Brain microvascular endothelial cell (primary cell): Measurements from ENCODE around the gene NTPCR.

Source experiments
- DNase-seq: peaks from one replicate; pipeline ENCODE4 v3.0.0-alpha.2; 2020
- H3K27ac ChIP-seq: fragments of 250-450 bp; sonication (Bioruptor Pico); 2 replicates; pipeline ENCODE4 v1.5.1; 2020; ENCODE audit warnings: mild to moderate bottlenecking, moderate library complexity
- H3K27me3 ChIP-seq: fragments of 250-450 bp; sonication (Bioruptor Pico); replicated peaks from 2 replicates; pipeline ENCODE4 v1.5.1; 2020; ENCODE audit warnings: mild to moderate bottlenecking
- H3K36me3 ChIP-seq: fragments of 250-450 bp; sonication (Bioruptor Pico); replicated peaks from 2 replicates; pipeline ENCODE4 v1.5.1; 2020; ENCODE audit warnings: mild to moderate bottlenecking
- H3K4me3 ChIP-seq: 2 replicates; pipeline ENCODE4 v1.5.1; 2011; ENCODE audit warnings: low read depth, mild to moderate bottlenecking, control low read depth, low read length, moderate library complexity
- CTCF ChIP-seq: IDR thresholded peaks from 2 replicates; pipeline ENCODE4 v1.5.1; 2011; ENCODE audit warnings: low read depth, mild to moderate bottlenecking, moderate library complexity, low read length, control low read depth, inconsistent platforms; ENCODE audit errors: missing control alignments
- in situ Hi-C: cut with HindIII; loops from 2 replicates; pipeline ENCODE4 v1.10.0; 2017; ENCODE audit warnings: low sequenced_read_pairs, low pct_ligation_motif_present

NTPCR gene

GRCh38 chr1:233022246-233022645 lies 71.8 kb downstream of the NTPCR start:
- no peaks in the 10 kb centered on the region for H3K27me3 ChIP-seq
- in situ Hi-C loops = no loop called here
- H3K36me3 ChIP-seq = no peaks in the 10 kb centered on the region
- no peak for TF ChIP-seq CTCF
- DNase-seq = no peak
- H3K4me3 ChIP-seq = no peak overlapping the region
- no peak overlapping the region for H3K27ac ChIP-seq

GRCh38 chr1:233024199-233024598 lies 73.8 kb downstream of the NTPCR start:
- Histone ChIP-seq H3K27me3 (no peaks in the 10 kb centered on the region), H3K27ac (no peak overlapping the region), H3K4me3 (no peak overlapping the region), H3K36me3 (no peaks in the 10 kb centered on the region)
- in situ Hi-C loops = no loop called here
- no peak for TF ChIP-seq CTCF
- DNase-seq = no peak

GRCh38 chr1:233025157-233025556 lies 74.7 kb downstream of the NTPCR start:
- peak; percentile 29 for DNase-seq
- Histone ChIP-seq H3K36me3 (no peaks in the 10 kb centered on the region), H3K27me3 (no peaks in the 10 kb centered on the region), H3K4me3 (no peak overlapping the region), H3K27ac (no peak overlapping the region)
- peak; percentile 77 for TF ChIP-seq CTCF
- in situ Hi-C loops = no loop called here

GRCh38 chr1:233025567-233025966 lies 75.2 kb downstream of the NTPCR start:
- no peak for DNase-seq
- H3K36me3 ChIP-seq = no peaks in the 10 kb centered on the region
- no peaks in the 10 kb centered on the region for H3K27me3 ChIP-seq
- H3K27ac ChIP-seq = no peak overlapping the region
- no peak for TF ChIP-seq CTCF
- no peak overlapping the region for H3K4me3 ChIP-seq
- in situ Hi-C loops = no loop called here

- Histone ChIP-seq H3K27me3 (no peaks in the 10 kb centered on the region), H3K4me3 (no peak overlapping the region), H3K36me3 (no peaks in the 10 kb centered on the region), H3K27ac (no peak overlapping the region)
- DNase-seq = no peak
- TF ChIP-seq CTCF = no peak
- in situ Hi-C loops = no loop called here
Measured at GRCh38 chr1:233027046-233027445, 76.6 kb downstream of the NTPCR start.

- no peak for DNase-seq
- in situ Hi-C loops = no loop called here
- no peaks in the 10 kb centered on the region for H3K36me3 ChIP-seq
- TF ChIP-seq CTCF = no peak
- no peak overlapping the region for H3K27ac ChIP-seq
- H3K4me3 ChIP-seq = no peak overlapping the region
- H3K27me3 ChIP-seq = no peaks in the 10 kb centered on the region
Measured at GRCh38 chr1:233031521-233031920, 81.1 kb downstream of the NTPCR start.
